Common myeloid progenitor, CD34-positive (primary cell): ENCODE data around the gene IL17REL.

Experiments
- CTCF ChIA-PET: fragments of 350-600 bp; sonication (Branson Sonifier 250); formaldehyde crosslinking; loops from one replicate; lab custom pipeline; 2021; ENCODE audit warnings: antibody characterized with exemption; lab: Charles Lee
- POLR2A ChIA-PET: fragments of 350-600 bp; sonication (Branson Sonifier 250); formaldehyde crosslinking; loops from one replicate; lab custom pipeline; 2021; ENCODE audit warnings: antibody characterized with exemption; lab: Charles Lee
- DNase-seq, 3 donors: peaks; one replicate each; pipeline versions ENCODE4 v3.0.0 to v3.0.0-alpha.2; 2013
- H3K27ac ChIP-seq, 2 experiments: 1 replicate in 1 of 2; 2 replicates in 1 of 2; pipeline ENCODE4 v1.7.0; 2013; ENCODE audit warnings: inconsistent platforms in 2 of 2, low read length in 2 of 2, mild to moderate bottlenecking in 2 of 2, low read depth in 1 of 2, moderate library complexity in 1 of 2; ENCODE audit not compliant: severe bottlenecking in 2 of 2, insufficient read depth in 1 of 2, poor library complexity in 1 of 2
- H3K27me3 ChIP-seq, 5 experiments: replicated peaks in 2 of 5; 1 replicate in 3 of 5; 2 replicates in 2 of 5; pipeline versions ENCODE4 v1.6.1 to v1.7.0; 2013; ENCODE audit warnings: low read length in 4 of 5, mild to moderate bottlenecking in 2 of 5, moderate library complexity in 2 of 5, inconsistent platforms in 1 of 5; ENCODE audit not compliant: insufficient read depth in 5 of 5, control insufficient read depth in 4 of 5
- H3K36me3 ChIP-seq, 4 experiments: 1 replicate in 2 of 4; 2 replicates in 2 of 4; pipeline versions ENCODE4 v1.6.1 to v1.7.0; 2013; ENCODE audit warnings: low read length in 3 of 4, control low read depth in 1 of 4, mild to moderate bottlenecking in 1 of 4; ENCODE audit not compliant: control insufficient read depth in 4 of 4, insufficient read depth in 4 of 4
- H3K4me1 ChIP-seq, 4 experiments: 1 replicate in 3 of 4; 2 replicates in 1 of 4; pipeline versions ENCODE4 v1.6.1 to v1.7.1; 2013; ENCODE audit warnings: low read length in 3 of 4, mild to moderate bottlenecking in 3 of 4, control low read depth in 1 of 4, inconsistent platforms in 1 of 4, moderate library complexity in 1 of 4; ENCODE audit not compliant: control insufficient read depth in 4 of 4, insufficient read depth in 4 of 4; ENCODE audit errors: control extremely low read depth in 1 of 4
- H3K4me3 ChIP-seq, 7 experiments: 1 replicate in 4 of 7; 2 replicates in 3 of 7; pipeline versions ENCODE4 v1.5.1 to v1.7.0; 2013; ENCODE audit warnings: mild to moderate bottlenecking in 7 of 7, low read length in 6 of 7, moderate library complexity in 6 of 7, inconsistent platforms in 2 of 7, low read depth in 2 of 7, control low read depth in 1 of 7; ENCODE audit not compliant: insufficient read depth in 4 of 7, control insufficient read depth in 1 of 7; ENCODE audit errors: extremely low read depth in 1 of 7
- H3K9me3 ChIP-seq, 5 experiments: 1 replicate in 4 of 5; 2 replicates in 1 of 5; pipeline versions ENCODE4 v1.6.1 to v1.7.1; 2013; ENCODE audit warnings: low read length in 4 of 5, mild to moderate bottlenecking in 2 of 5, inconsistent platforms in 1 of 5, low read depth in 1 of 5, moderate library complexity in 1 of 5; ENCODE audit not compliant: control insufficient read depth in 4 of 5, insufficient read depth in 2 of 5; ENCODE audit errors: control extremely low read depth in 1 of 5
- WGBS: methylation state at CpG from one replicate; pipeline ENCODE4 v1.1.5; 2013; ENCODE audit not compliant: insufficient coverage; 5-methylcytosine and 5-hydroxymethylcytosine counted together

The IL17REL gene

GRCh38 chr22:49966041-49966773, 46.4 kb downstream of the IL17REL start:
- peak overlapping the region in 1 of 7 experiments; percentile 36 for H3K4me3 ChIP-seq
- 90% methylated on average over 11 of the region's 11 CpGs for WGBS
- ChIA-PET CTCF (interaction anchor here (1.2 to 2.7 kb wide), 6 partner anchors 17 to 36 kb away, joined by 4 to 22 read pairs (median 7); no protein-coding TSS in a partner anchor), POLR2A (interaction anchor here (1.4 to 3.2 kb wide), 4 partner anchors 26 to 224 kb away, joined by 4 to 14 read pairs (median 6); no protein-coding TSS in a partner anchor)
- no peak for DNase-seq
- H3K27ac ChIP-seq: peak overlapping the region in 1 of 2 experiments; percentile 5
- no peaks in the 10 kb centered on the region for H3K27me3 ChIP-seq
- peaks cover 0 to 35% (median 27%) of the 10 kb centered on the region in 4 experiments for H3K36me3 ChIP-seq
- H3K9me3 ChIP-seq: no peaks in the 10 kb centered on the region
- peaks cover 0 to 71% (median 65%) of the 10 kb centered on the region in 4 experiments for H3K4me1 ChIP-seq

- peaks cover 0 to 35% (median 27%) of the 10 kb centered on the region in 4 experiments for H3K36me3 ChIP-seq
- WGBS: 96% methylated on average over 17 of the region's 22 CpGs
- no peak for DNase-seq
- peak overlapping the region in 1 of 2 experiments; percentile 5 for H3K27ac ChIP-seq
- no peaks in the 10 kb centered on the region for H3K27me3 ChIP-seq
- H3K9me3 ChIP-seq: no peaks in the 10 kb centered on the region
- H3K4me1 ChIP-seq: peaks cover 0 to 64% (median 57%) of the 10 kb centered on the region in 4 experiments
- ChIA-PET CTCF (interaction anchor here (1.2 to 2.3 kb wide), 3 partner anchors 18 to 35 kb away, joined by 4 to 13 read pairs (median 6); no protein-coding TSS in a partner anchor), POLR2A (interaction anchor here (1.6 to 3.2 kb wide), 2 partner anchors 34 to 225 kb away, joined by 4 to 14 read pairs; no protein-coding TSS in a partner anchor)
- H3K4me3 ChIP-seq: no peak overlapping the region
These were observed 47.2 kb downstream of the IL17REL start for GRCh38 chr22:49965091-49966040.

- no peaks in the 10 kb centered on the region for H3K9me3 ChIP-seq
- H3K27ac ChIP-seq: peak overlapping the region in 1 of 2 experiments; percentile 49
- ChIA-PET POLR2A (interaction anchor here (5.7 kb wide), 1 partner anchor 34 kb away, joined by 54 read pairs; no protein-coding TSS in a partner anchor), CTCF (interaction anchor here (1.2 to 3.0 kb wide), 2 partner anchors 19 to 33 kb away, joined by 3 to 16 read pairs; no protein-coding TSS in a partner anchor)
- no peaks in the 10 kb centered on the region for H3K27me3 ChIP-seq
- peak overlapping the region in 1 of 7 experiments; percentile 72 for H3K4me3 ChIP-seq
- 90% methylated on average over 16 of the region's 19 CpGs for WGBS
- DNase-seq: no peak
- H3K4me1 ChIP-seq: peaks cover 0 to 67% (median 58%) of the 10 kb centered on the region in 4 experiments
- peaks cover 0 to 35% (median 27%) of the 10 kb centered on the region in 4 experiments for H3K36me3 ChIP-seq
These were observed 48.2 kb downstream of the IL17REL start for GRCh38 chr22:49964136-49965090.

GRCh38 chr22:49963647-49964026, 48.9 kb downstream of the IL17REL start:
- Histone ChIP-seq H3K27ac (peak overlapping the region in 1 of 2 experiments; percentile 49), H3K9me3 (no peaks in the 10 kb centered on the region), H3K4me3 (peak overlapping the region in 2 of 7 experiments; percentile 72 to 85), H3K27me3 (no peaks in the 10 kb centered on the region), H3K36me3 (peaks cover 0 to 35% (median 27%) of the 10 kb centered on the region in 4 experiments), H3K4me1 (peaks cover 0 to 70% (median 61%) of the 10 kb centered on the region in 4 experiments)
- ChIA-PET POLR2A (interaction anchor here (5.0 to 5.7 kb wide), 2 partner anchors 27 to 33 kb away, joined by 51 to 54 read pairs; no protein-coding TSS in a partner anchor), CTCF (interaction anchor here (1.2 to 3.0 kb wide), 3 partner anchors 20 to 67 kb away, joined by 3 to 16 read pairs (median 4); no protein-coding TSS in a partner anchor)
- no peak for DNase-seq
- 89% methylated on average over 3 of the region's 6 CpGs for WGBS

- Histone ChIP-seq H3K4me3 (peak overlapping the region; percentile 25 to 95 (median 72)), H3K27ac (peak overlapping the region; percentile 64 to 81), H3K9me3 (no peaks in the 10 kb centered on the region), H3K27me3 (no peaks in the 10 kb centered on the region), H3K36me3 (peaks cover 0 to 35% (median 27%) of the 10 kb centered on the region in 4 experiments), H3K4me1 (peaks cover 0 to 69% (median 60%) of the 10 kb centered on the region in 4 experiments)
- ChIA-PET POLR2A (interaction anchor here (0.6 to 5.7 kb wide), 7 partner anchors 8 to 87 kb away, joined by 3 to 54 read pairs (median 13); no protein-coding TSS in a partner anchor), CTCF (interaction anchor here (1.2 to 3.0 kb wide), 4 partner anchors 21 to 67 kb away, joined by 3 to 16 read pairs (median 4); no protein-coding TSS in a partner anchor)
- 74% methylated on average over 46 of the region's 63 CpGs for WGBS
- DNase-seq: no peak
These were observed 49.6 kb downstream of the IL17REL start for GRCh38 chr22:49962751-49963646.
